Thymus (tissue), 11 donors: ENCODE measurements around the gene TMEM47. TPM values are rescaled to one million over a fixed set of nuclear protein-coding genes. Genes with fewer than 3 reads are reported as not detected.

ENCODE experiments used
- DNase-seq, 9 donors: peaks; one replicate each; pipeline ENCODE4 v3.0.0-alpha.2; 2013; ENCODE audit warnings: low spot score in 9 of 9, low read depth in 6 of 9, missing footprints in 1 of 9
- H3K27ac ChIP-seq, 2 donors: one replicate each; pipeline ENCODE4 v1.5.1; 2013; ENCODE audit warnings: control low read depth in 1 of 2, low read depth in 1 of 2, low read length in 1 of 2, mild to moderate bottlenecking in 1 of 2, moderate library complexity in 1 of 2
- H3K27me3 ChIP-seq, 2 donors: one replicate each; pipeline ENCODE4 v1.5.1; 2013; ENCODE audit warnings: low read length in 1 of 2; ENCODE audit not compliant: control insufficient read depth in 2 of 2, insufficient read depth in 1 of 2
- H3K36me3 ChIP-seq, 2 donors: one replicate each; pipeline ENCODE4 v1.5.1; 2013; ENCODE audit warnings: low read length in 1 of 2, mild to moderate bottlenecking in 1 of 2, moderate library complexity in 1 of 2; ENCODE audit not compliant: control insufficient read depth in 2 of 2, insufficient read depth in 2 of 2
- H3K4me1 ChIP-seq, 2 donors: one replicate each; pipeline ENCODE4 v1.5.1; 2013; ENCODE audit warnings: low read length in 2 of 2; ENCODE audit not compliant: control insufficient read depth in 2 of 2, insufficient read depth in 2 of 2
- H3K4me3 ChIP-seq, 2 donors: one replicate each; pipeline ENCODE4 v1.5.1; 2013; ENCODE audit warnings: low read length in 2 of 2, control low read depth in 1 of 2, mild to moderate bottlenecking in 1 of 2
- H3K9me3 ChIP-seq, 2 donors: one replicate each; pipeline ENCODE4 v1.5.1; 2013; ENCODE audit warnings: low read length in 1 of 2, mild to moderate bottlenecking in 1 of 2; ENCODE audit not compliant: control insufficient read depth in 2 of 2, insufficient read depth in 1 of 2
- WGBS: extraction: QIAGEN DNeasy Blood & Tissue Kit; methylation state at CpG from one replicate; pipeline ENCODE4 v1.1.7; 2013; 5-methylcytosine and 5-hydroxymethylcytosine counted together
- polyA plus RNA-seq: library from polyadenylated mRNA; stranded (reverse); fragments of 200-250 nt; gene quantifications from one replicate; pipeline ENCODE4 v1.2.3, GENCODE V29; 2013
- total RNA-seq: library from RNA; stranded (reverse); fragments of 120-200 nt; gene quantifications from one replicate; pipeline ENCODE4 v1.2.4, GENCODE V29; 2013
- donor health status: healthy.

The TMEM47 gene
- total and polyA plus RNA-seq, 2 donors: 2.7 to 7.4 TPM

- Histone ChIP-seq H3K9me3 (no peaks in the 10 kb centered on the region), H3K27ac (no peak overlapping the region), H3K36me3 (no peaks in the 10 kb centered on the region), H3K27me3 (no peaks in the 10 kb centered on the region), H3K4me3 (no peak overlapping the region), H3K4me1 (no peaks in the 10 kb centered on the region)
- DNase-seq: no peak
- 60% methylated on average over 2 of the region's 2 CpGs for WGBS
These were observed 37.2 kb downstream of the TMEM47 start for GRCh38 chrX:34619920-34620319.

- no peak for DNase-seq
- no peak overlapping the region for H3K4me3 ChIP-seq
- WGBS: 77% methylated on average over 4 of the region's 4 CpGs
These were observed 45.0 kb downstream of the TMEM47 start for GRCh38 chrX:34612036-34612435.

GRCh38 chrX:34598362-34598761 lies 58.7 kb downstream of the TMEM47 start:
- 90% methylated on average over 1 of the region's 1 CpG for WGBS
- no peaks in the 10 kb centered on the region for H3K9me3 ChIP-seq
- H3K4me3 ChIP-seq: no peak overlapping the region
- H3K27ac ChIP-seq: no peak overlapping the region
- no peaks in the 10 kb centered on the region for H3K36me3 ChIP-seq
- DNase-seq: no peak
- H3K27me3 ChIP-seq: no peaks in the 10 kb centered on the region
- H3K4me1 ChIP-seq: no peaks in the 10 kb centered on the region

More at GRCh38 chrX:34612036-34612435, 45.0 kb downstream of the TMEM47 start:
- Histone ChIP-seq H3K4me1 (no peaks in the 10 kb centered on the region), H3K27me3 (no peaks in the 10 kb centered on the region), H3K9me3 (peaks cover 0 to 3% of the 10 kb centered on the region in 2 donors), H3K27ac (no peak overlapping the region), H3K36me3 (no peaks in the 10 kb centered on the region)

- no peak for DNase-seq
- no peaks in the 10 kb centered on the region for H3K9me3 ChIP-seq
- no peaks in the 10 kb centered on the region for H3K36me3 ChIP-seq
- no peaks in the 10 kb centered on the region for H3K27me3 ChIP-seq
- H3K27ac ChIP-seq: no peak overlapping the region
- no peaks in the 10 kb centered on the region for H3K4me1 ChIP-seq
- no peak overlapping the region for H3K4me3 ChIP-seq
- 92% methylated on average over 3 of the region's 3 CpGs for WGBS
These were observed 70.1 kb downstream of the TMEM47 start for GRCh38 chrX:34586936-34587335.

GRCh38 chrX:34586346-34586911 lies 70.7 kb downstream of the TMEM47 start:
- 86% methylated on average over 4 of the region's 4 CpGs for whole genome bisulfite sequencing
- Histone ChIP-seq H3K27ac (no peak overlapping the region), H3K9me3 (no peaks in the 10 kb centered on the region), H3K36me3 (no peaks in the 10 kb centered on the region), H3K27me3 (no peaks in the 10 kb centered on the region), H3K4me1 (no peaks in the 10 kb centered on the region), H3K4me3 (no peak overlapping the region)
- DNase-seq: no peak

GRCh38 chrX:34585561-34585960 lies 71.5 kb downstream of the TMEM47 start:
- 72% methylated on average over 5 of the region's 5 CpGs for WGBS
- H3K4me3 ChIP-seq: no peak overlapping the region

GRCh38 chrX:34584781-34585180 lies 72.3 kb downstream of the TMEM47 start:
- H3K9me3 ChIP-seq: no peaks in the 10 kb centered on the region
- 93% methylated on average over 1 of the region's 1 CpG for WGBS
- no peak for DNase-seq
- no peak overlapping the region for H3K27ac ChIP-seq
- H3K27me3 ChIP-seq: no peaks in the 10 kb centered on the region
- H3K4me1 ChIP-seq: no peaks in the 10 kb centered on the region
- no peaks in the 10 kb centered on the region for H3K36me3 ChIP-seq
- H3K4me3 ChIP-seq: no peak overlapping the region

More at GRCh38 chrX:34585561-34585960, 71.5 kb downstream of the TMEM47 start:
- Histone ChIP-seq H3K4me1 (no peaks in the 10 kb centered on the region), H3K36me3 (no peaks in the 10 kb centered on the region), H3K27me3 (no peaks in the 10 kb centered on the region), H3K27ac (no peak overlapping the region), H3K9me3 (no peaks in the 10 kb centered on the region)
- no peak for DNase-seq

GRCh38 chrX:34580069-34580468 lies 77.0 kb downstream of the TMEM47 start:
- WGBS: 85% methylated on average over 2 of the region's 2 CpGs
- no peak overlapping the region for H3K27ac ChIP-seq
- no peak for DNase-seq
- H3K27me3 ChIP-seq: no peaks in the 10 kb centered on the region
- no peak overlapping the region for H3K4me3 ChIP-seq
- no peaks in the 10 kb centered on the region for H3K36me3 ChIP-seq
- H3K9me3 ChIP-seq: no peaks in the 10 kb centered on the region
- H3K4me1 ChIP-seq: no peaks in the 10 kb centered on the region

- Histone ChIP-seq H3K27ac (no peak overlapping the region), H3K27me3 (no peaks in the 10 kb centered on the region), H3K4me3 (no peak overlapping the region), H3K9me3 (no peaks in the 10 kb centered on the region), H3K36me3 (no peaks in the 10 kb centered on the region), H3K4me1 (no peaks in the 10 kb centered on the region)
- WGBS: 13% methylated on average over 2 of the region's 2 CpGs
- DNase-seq: peak in 1 of 9 donors; percentile 2
These were observed 78.8 kb downstream of the TMEM47 start for GRCh38 chrX:34578237-34578636.
